Adipose tissue (tissue), 3 donors: Measurements from ENCODE around the gene SYTL3. TPM values are rescaled to one million over a fixed set of nuclear protein-coding genes. Genes with fewer than 3 reads are reported as not detected.
A peak's percentile ranks its signal among the peaks of the same experiment; 100 is the strongest.

Experiments
- H3K27ac ChIP-seq: one replicate; pipeline ENCODE4 v1.5.1; 2013; ENCODE audit warnings: low read depth, low read length
- WGBS, 3 donors: extraction: QIAGEN DNeasy Blood & Tissue Kit; methylation state at CpG; one replicate each; pipeline ENCODE4 v1.1.7; 2013; 5-methylcytosine and 5-hydroxymethylcytosine counted together
- polyA plus RNA-seq, 3 donors: library from polyadenylated mRNA; stranded (reverse); fragments of 200-250 nt; gene quantifications; one replicate each; pipeline ENCODE4 v1.2.3, GENCODE V29; 2013
- donor health status: healthy with polysubstance abuse.
- donor health status: Bipolar disorder and iron deficiency.
- donor health status: healthy.

SYTL3 gene
- polyA plus RNA-seq, 3 donors = 1.1 to 3.9 (median 3.7) TPM

GRCh38 chr6:158703111-158703836, 53.4 kb downstream of the SYTL3 start:
- 89 to 95% (median 93%) methylated on average over 13 to 14 of the region's 14 CpGs for WGBS, 3 donors
- no peak overlapping the region for H3K27ac ChIP-seq

GRCh38 chr6:158703837-158704822, 54.3 kb downstream of the SYTL3 start:
- no peak overlapping the region for H3K27ac ChIP-seq
- 8 to 12% (median 11%) methylated on average over 42 of the region's 42 CpGs for WGBS, 3 donors

DNA sequence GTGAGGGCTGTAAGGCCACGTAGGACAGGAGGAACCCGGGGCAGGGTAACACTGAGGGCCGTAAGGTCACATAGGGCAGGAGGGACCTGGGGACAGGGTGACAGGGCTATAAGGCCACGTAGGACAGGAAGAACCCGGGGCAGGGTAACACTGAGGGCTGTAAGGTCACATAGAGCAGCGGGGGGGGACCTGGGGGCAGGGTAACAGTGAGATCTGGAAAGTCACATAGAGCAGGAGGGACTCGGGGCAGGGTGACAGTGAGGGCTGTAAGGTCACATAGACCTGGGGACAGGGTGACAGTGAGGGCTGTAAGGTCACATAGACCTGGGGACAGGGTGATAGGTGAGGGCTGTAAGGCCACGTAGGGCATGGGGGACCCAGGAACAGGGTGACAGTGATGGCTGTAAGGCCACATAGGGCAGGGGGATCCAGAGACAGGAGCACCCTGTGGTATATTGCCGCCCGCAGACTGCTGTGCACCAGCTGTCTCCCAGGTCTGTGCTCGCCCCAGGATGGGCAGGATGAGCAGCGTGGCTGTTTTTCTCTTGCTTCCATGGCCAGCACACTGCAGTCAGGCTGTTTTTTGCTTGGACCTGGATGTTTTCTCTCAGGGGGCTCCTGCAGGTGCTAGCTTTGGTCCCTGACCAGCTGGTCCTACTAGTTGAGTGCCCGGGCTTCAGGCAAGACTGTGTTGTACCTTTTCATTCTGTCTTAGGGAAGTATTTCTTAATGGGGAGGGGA, 55.7 kb downstream of the SYTL3 start:
- no peak overlapping the region for H3K27ac ChIP-seq
- 93 to 96% (median 95%) methylated on average over 13 of the region's 13 CpGs for WGBS, 3 donors

GRCh38 chr6:158706369-158706982, 56.6 kb downstream of the SYTL3 start:
- H3K27ac ChIP-seq = no peak overlapping the region
- WGBS, 3 donors = 46 to 63% (median 52%) methylated on average over 6 of the region's 6 CpGs

DNA sequence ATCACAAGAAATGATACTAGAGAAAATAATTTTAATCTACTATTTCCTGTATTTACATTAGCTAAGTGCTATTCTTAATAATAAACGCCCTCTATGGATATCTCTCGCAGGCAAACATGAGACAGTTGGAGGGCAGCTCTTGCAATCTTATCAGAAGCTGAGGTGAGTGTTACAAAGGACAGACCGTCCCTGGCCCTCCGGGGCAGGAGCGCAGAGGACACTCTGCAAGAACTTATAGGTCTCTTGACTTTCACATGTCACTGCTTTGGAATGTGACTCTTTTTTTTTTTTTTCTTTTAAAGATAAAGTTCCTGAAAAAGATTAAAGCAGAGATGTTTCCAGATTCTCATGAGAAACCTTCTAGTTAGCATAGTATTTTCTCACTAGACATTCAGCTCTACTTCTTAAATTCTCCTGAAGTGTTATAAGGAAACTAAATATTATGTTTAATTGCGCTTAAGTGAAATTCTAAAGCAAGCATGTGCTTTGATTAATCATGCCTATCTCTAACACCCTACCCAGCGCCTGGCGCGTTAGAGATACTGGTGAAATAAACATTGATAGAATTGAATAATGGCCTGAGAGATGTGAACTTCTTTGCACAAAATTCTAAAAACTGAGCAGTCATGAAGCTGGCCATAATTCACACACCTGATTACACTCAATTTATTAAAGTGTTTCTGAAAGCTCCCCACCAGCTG, 57.4 kb downstream of the SYTL3 start:
- no peak overlapping the region for H3K27ac ChIP-seq
- WGBS, 3 donors = 20 to 63% (median 55%) methylated on average over 9 of the region's 9 CpGs

DNA sequence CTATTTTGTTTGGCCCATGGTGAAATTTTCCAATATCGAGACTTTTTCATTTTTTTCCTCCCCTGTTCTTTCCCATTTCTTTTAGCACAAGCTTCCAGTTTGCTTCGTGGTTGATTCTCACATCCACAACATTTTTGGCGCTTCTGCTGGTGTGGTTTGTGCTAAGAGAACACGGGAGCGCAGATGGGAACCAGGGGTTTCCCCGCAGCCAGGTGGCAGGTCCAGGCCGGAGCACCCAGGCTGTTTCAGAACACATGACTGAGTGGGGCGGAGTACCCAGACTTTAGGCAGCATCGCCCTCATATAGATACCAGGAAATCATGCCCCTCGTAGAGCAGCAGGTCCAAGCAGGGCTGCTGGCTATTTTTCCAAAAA, 58.0 kb downstream of the SYTL3 start:
- WGBS, 3 donors = 62 to 78% (median 64%) methylated on average over 10 of the region's 10 CpGs
- peak overlapping the region; percentile 61 for H3K27ac ChIP-seq

- 61 to 80% (median 69%) methylated on average over 14 of the region's 14 CpGs for WGBS, 3 donors
- H3K27ac ChIP-seq = peak overlapping the region; percentile 61
These were observed 58.4 kb downstream of the SYTL3 start for GRCh38 chr6:158708239-158708638.

DNA sequence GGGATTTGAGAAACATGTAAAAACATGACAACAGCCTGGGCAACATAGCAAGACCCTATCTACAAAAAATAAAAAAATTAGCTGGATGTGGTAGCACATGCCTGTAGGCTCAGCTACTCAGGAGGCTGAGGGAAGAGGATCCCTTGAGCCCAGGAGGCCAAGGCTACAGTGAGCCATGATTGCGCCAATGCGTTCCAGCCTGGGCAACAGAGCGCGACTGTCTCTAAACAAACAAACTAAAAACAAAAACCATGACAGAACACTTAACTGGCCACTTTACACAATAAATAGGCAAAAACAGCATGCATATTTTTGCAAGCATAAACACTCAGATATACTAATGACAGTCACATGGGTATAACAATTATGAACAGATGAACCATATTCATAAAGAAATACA, 60.0 kb downstream of the SYTL3 start:
- WGBS, 3 donors = 98 to 99% (median 99%) methylated on average over 4 of the region's 4 CpGs
- H3K27ac ChIP-seq = no peak overlapping the region

- 81 to 93% (median 83%) methylated on average over 10 of the region's 10 CpGs for WGBS, 3 donors
- H3K27ac ChIP-seq = no peak overlapping the region
These were observed 61.4 kb downstream of the SYTL3 start for GRCh38 chr6:158711264-158711663.

DNA sequence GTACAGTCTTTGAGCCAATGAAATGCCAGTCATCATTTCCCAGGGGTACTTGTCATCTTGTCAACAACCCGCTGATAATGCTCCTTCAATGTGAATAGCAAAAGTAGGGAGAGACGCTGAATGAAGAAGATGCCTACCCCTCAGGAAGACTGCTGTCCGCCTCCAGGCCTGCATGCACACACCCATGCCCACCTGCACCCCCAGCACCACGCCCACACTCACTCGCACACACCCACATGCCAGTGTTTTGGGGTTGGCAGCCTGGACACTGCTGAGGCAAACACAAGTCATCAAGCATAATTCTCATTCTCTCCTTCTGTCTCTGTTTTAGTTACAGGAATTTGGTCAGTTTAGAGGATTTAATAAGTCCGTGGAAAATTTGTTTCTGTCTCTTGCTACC, 63.6 kb downstream of the SYTL3 start:
- no peak overlapping the region for H3K27ac ChIP-seq
- 91 to 95% (median 94%) methylated on average over 6 of the region's 6 CpGs for WGBS, 3 donors

GRCh38 chr6:158714706-158715105, 64.9 kb downstream of the SYTL3 start:
- WGBS, 3 donors = 77 to 81% (median 80%) methylated on average over 8 of the region's 8 CpGs
- H3K27ac ChIP-seq = no peak overlapping the region

GRCh38 chr6:158715330-158716311, 65.8 kb downstream of the SYTL3 start:
- no peak overlapping the region for H3K27ac ChIP-seq
- 72 to 78% (median 73%) methylated on average over 14 to 16 of the region's 16 CpGs for WGBS, 3 donors

GRCh38 chr6:158717341-158718330, 67.8 kb downstream of the SYTL3 start:
- 81 to 94% (median 85%) methylated on average over 16 of the region's 16 CpGs for WGBS, 3 donors
- no peak overlapping the region for H3K27ac ChIP-seq

DNA sequence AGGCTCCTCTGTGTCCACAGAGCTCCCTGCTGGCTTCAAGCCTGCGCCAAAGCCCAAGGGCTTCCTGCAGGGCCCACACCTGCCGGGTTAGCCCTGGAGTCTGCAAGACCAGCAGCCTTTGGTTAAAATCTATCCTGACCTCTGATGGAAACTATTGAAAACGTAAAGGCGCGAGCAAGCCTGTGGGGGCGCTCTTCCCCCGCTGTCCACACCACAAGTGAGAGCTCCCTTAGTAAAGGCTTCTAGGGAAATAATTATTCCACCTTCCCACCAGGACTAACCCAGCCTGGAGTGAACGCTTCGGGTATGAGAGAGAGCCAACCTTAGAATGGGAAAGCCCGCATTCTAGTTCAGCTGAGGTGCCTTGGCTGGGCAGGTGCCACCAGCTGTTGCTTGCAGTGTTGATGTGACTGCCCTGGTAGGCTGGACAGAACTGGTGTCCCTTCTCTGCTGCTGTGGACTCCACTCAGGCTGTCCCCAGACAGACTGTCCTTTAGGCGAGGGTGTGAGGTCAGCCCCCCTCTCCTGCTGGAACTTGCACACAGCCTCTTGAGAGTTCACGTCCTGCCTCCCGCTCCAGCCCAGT, 68.7 kb downstream of the SYTL3 start:
- H3K27ac ChIP-seq = no peak overlapping the region
- WGBS, 3 donors = 43 to 78% (median 76%) methylated on average over 13 of the region's 13 CpGs

DNA sequence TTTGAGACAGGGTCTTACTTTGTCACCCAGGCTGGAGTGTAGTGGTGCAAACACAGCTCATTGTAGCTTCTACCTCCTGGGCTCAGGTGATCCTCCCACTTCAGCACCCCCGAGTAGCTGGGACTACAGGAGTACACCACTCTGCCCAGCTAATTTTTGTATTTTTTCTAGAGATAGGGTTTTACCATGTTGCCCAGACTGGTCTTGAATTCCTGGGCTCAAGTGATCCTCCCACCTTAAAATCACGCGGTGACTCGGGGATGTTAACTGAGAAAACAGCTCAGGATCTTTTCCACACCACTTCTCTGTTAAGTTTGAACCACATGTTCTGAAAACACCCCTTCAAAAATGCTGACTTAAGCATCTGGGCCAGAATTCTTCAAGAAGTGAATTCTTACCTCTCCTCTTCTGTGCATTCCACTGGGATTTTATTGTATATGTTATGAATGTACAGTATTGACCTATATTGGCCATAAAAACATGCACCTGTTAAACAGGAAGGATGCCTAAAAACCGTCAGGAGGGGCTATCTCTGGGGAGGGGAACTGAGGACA, 72.4 kb downstream of the SYTL3 start:
- 72 to 91% (median 77%) methylated on average over 5 of the region's 5 CpGs for WGBS, 3 donors

More for the DNA sequence above, 72.4 kb downstream of the SYTL3 start:
- H3K27ac ChIP-seq = no peak overlapping the region
